Measurements from ENCODE around the gene RPL38. TPM values are rescaled to one million over a fixed set of nuclear protein-coding genes. Genes with fewer than 3 reads are reported as not detected.

RPL38 gene
- total RNA-seq, 6 experiments from 2014 or later, result 161 to 313 (median 282) TPM

GRCh38 chr17:74163271-74163821, 40.1 kb upstream of the RPL38 start:
- no peaks in the 10 kb centered on the region for H3K27me3 ChIP-seq
- H3K36me3 ChIP-seq, result no peaks in the 10 kb centered on the region
- no peaks in the 10 kb centered on the region for H3K4me1 ChIP-seq
- no peaks in the 10 kb centered on the region for H3K9me3 ChIP-seq
- DNase-seq, result no peak
- no peak overlapping the region for H3K27ac ChIP-seq
- no peak overlapping the region for H3K4me3 ChIP-seq
- no peak for ATAC-seq
- TF ChIP-seq POLR2A (IDR thresholded peaks at IDR 0.05) (no peak), CTCF (IDR thresholded peaks at IDR 0.05) (no peak)
- 50% methylated on average over 10 of the region's 11 CpGs for WGBS (ENCODE audit: insufficient coverage, low coverage, low lambda C conversion rate, missing lambda C conversion rate)
- intact Hi-C loops (cut with DNase I), result no loop called here

DNA sequence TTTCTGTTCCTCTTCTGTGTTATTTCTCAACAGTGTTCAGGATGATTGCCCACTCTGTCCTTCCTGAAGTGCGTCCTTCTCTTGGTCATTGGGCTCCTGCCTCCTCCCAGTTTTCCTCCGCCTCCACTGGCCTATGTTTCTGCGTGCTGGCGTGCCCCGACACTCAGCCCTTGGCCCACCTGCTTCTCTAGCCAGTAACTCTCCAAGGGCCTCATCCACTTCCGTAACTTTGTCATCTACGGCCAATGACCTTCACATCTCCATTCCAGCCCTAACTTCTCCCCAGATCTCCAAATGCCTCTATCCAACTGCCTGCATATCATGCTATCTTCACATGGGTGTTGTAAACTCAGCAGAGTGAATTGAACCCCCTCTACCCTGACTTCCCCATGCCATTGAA, 39.6 kb upstream of the RPL38 start:
- no peaks in the 10 kb centered on the region for H3K9me3 ChIP-seq
- no peaks in the 10 kb centered on the region for H3K27me3 ChIP-seq
- intact Hi-C loops (cut with DNase I), result no loop called here
- no peak for TF ChIP-seq POLR2A (IDR thresholded peaks at IDR 0.05)
- TF ChIP-seq CTCF (IDR thresholded peaks at IDR 0.05), result no peak
- H3K27ac ChIP-seq, result no peak overlapping the region
- ATAC-seq (no peak), DNase-seq (no peak)
- H3K4me1 ChIP-seq, result no peaks in the 10 kb centered on the region
- no peak overlapping the region for H3K4me3 ChIP-seq
- H3K36me3 ChIP-seq, result no peaks in the 10 kb centered on the region
- WGBS (ENCODE audit: insufficient coverage, low coverage, low lambda C conversion rate, missing lambda C conversion rate), result 55% methylated on average over 7 of the region's 7 CpGs

- ATAC-seq, result no peak
- no peak overlapping the region for H3K27ac ChIP-seq
- intact Hi-C loops (cut with DNase I), result no loop called here
- no peaks in the 10 kb centered on the region for H3K9me3 ChIP-seq
- TF ChIP-seq POLR2A (IDR thresholded peaks at IDR 0.05) (no peak), CTCF (IDR thresholded peaks at IDR 0.05) (no peak)
- H3K4me1 ChIP-seq, result no peaks in the 10 kb centered on the region
- no peak for DNase-seq
- no peaks in the 10 kb centered on the region for H3K27me3 ChIP-seq
- WGBS (ENCODE audit: insufficient coverage, low coverage, low lambda C conversion rate, missing lambda C conversion rate), result 67% methylated on average over 9 of the region's 9 CpGs
- H3K4me3 ChIP-seq, result no peak overlapping the region
- no peaks in the 10 kb centered on the region for H3K36me3 ChIP-seq
Observed at GRCh38 chr17:74164446-74165045, 38.9 kb upstream of the RPL38 start.

- H3K4me3 ChIP-seq, result no peak overlapping the region
- intact Hi-C loops (cut with DNase I), result no loop called here
Observed at GRCh38 chr17:74165797-74166365, 37.6 kb upstream of the RPL38 start.

More at GRCh38 chr17:74165797-74166365, 37.6 kb upstream of the RPL38 start:
- H3K27me3 ChIP-seq, result no peaks in the 10 kb centered on the region
- 70% methylated on average over 8 of the region's 8 CpGs for WGBS (ENCODE audit: insufficient coverage, low coverage, low lambda C conversion rate, missing lambda C conversion rate)
- ATAC-seq, result no peak
- H3K36me3 ChIP-seq, result no peaks in the 10 kb centered on the region
- no peaks in the 10 kb centered on the region for H3K9me3 ChIP-seq
- no peak for DNase-seq
- no peak overlapping the region for H3K27ac ChIP-seq
- no peak for TF ChIP-seq CTCF (IDR thresholded peaks at IDR 0.05)
- no peak for TF ChIP-seq POLR2A (IDR thresholded peaks at IDR 0.05)
- no peaks in the 10 kb centered on the region for H3K4me1 ChIP-seq

All from right lobe of liver (tissue), 6 donors.